ENCODE measurements around the gene ADAMTS10. TPM values are rescaled to one million over a fixed set of nuclear protein-coding genes. Genes with fewer than 3 reads are reported as not detected.

ADAMTS10 gene
- total and polyA plus RNA-seq, 2 of the 13 experiments (the other 11 are each of a cell fraction or from before 2014, with no cell fraction given): 0.49 to 1.7 TPM

- no peak for TF ChIP-seq ZBTB1 (CRISPR knock-in tag; IDR thresholded peaks at IDR 0.05; ENCODE audit: borderline replicate concordance)
- no peak for TF ChIP-seq ZFP37 (CRISPR knock-in tag; IDR thresholded peaks at IDR 0.05; ENCODE audit: borderline replicate concordance)
- no peak for TF ChIP-seq GABPB1 (CRISPR knock-in tag; IDR thresholded peaks at IDR 0.05)
- no peak for TF ChIP-seq ZUFSP (CRISPR knock-in tag; IDR thresholded peaks at IDR 0.05; ENCODE audit: borderline replicate concordance)
- no peak for TF ChIP-seq ZNF354B (CRISPR knock-in tag; IDR thresholded peaks at IDR 0.05)
- no peak for TF ChIP-seq ZNF460 (CRISPR knock-in tag; IDR thresholded peaks at IDR 0.05; ENCODE audit: borderline replicate concordance)
- TF ChIP-seq ZNF850 (CRISPR knock-in tag; conservative IDR thresholded peaks at IDR 0.05): no peak
- no peak for TF ChIP-seq ZSCAN5A (CRISPR knock-in tag; IDR thresholded peaks at IDR 0.05; ENCODE audit: borderline replicate concordance)
- no peak for TF ChIP-seq ZNF317 (CRISPR knock-in tag; IDR thresholded peaks at IDR 0.05)
- no peak for TF ChIP-seq FUBP1 (CRISPR knock-in tag; IDR thresholded peaks at IDR 0.05; ENCODE audit: borderline replicate concordance)
- no peak for TF ChIP-seq HBP1 (CRISPR knock-in tag; IDR thresholded peaks at IDR 0.05; ENCODE audit: low read depth)
- TF ChIP-seq ARHGAP35 (CRISPR knock-in tag; IDR thresholded peaks at IDR 0.05; ENCODE audit: borderline replicate concordance): no peak
- TF ChIP-seq SMAD9 (CRISPR knock-in tag; IDR thresholded peaks at IDR 0.05): no peak
- TF ChIP-seq ZNF496 (CRISPR knock-in tag; IDR thresholded peaks at IDR 0.05; ENCODE audit: insufficient replicate concordance): no peak
- TF ChIP-seq ZNF609 (CRISPR knock-in tag; IDR thresholded peaks at IDR 0.05; ENCODE audit: borderline replicate concordance): peak; percentile 27; the same call in 1 of the 2 replicates
- TF ChIP-seq PRPF4 (IDR thresholded peaks at IDR 0.05; ENCODE audit: low read depth, low read length, poor library complexity, severe bottlenecking): no peak
Observed at GRCh38 chr19:8638078-8638619, 27.6 kb upstream of the ADAMTS10 start (continued).

All from HepG2 (cell line).